ENCODE results near the gene OCIAD1. TPM values are rescaled to one million over a fixed set of nuclear protein-coding genes. Genes with fewer than 3 reads are reported as not detected.

The OCIAD1 gene
- total and polyA plus RNA-seq, 4 donors, result 52.4 to 114 (median 82.6) TPM

DNA sequence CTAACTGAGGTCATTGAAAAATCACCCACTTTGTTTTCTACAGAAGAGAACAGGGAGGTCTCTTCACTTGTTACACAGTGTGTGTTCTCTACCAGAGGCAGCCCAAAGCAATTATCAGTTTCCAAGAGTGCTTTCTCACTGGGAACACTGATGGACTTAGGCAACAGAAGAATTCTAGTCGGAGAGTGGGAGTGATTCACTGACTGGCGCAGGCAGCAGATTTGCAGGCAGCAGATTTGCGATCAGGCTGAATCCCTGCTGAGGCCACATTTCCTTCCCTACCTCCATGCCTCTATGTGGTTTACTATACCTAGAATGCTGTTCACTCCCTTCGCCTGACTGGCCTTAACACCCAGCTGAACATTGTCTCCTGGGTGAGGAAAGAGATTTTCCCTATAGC, 69.1 kb downstream of the OCIAD1 start:
- Histone ChIP-seq H3K27ac (ENCODE audit: low read depth in 1 of 2, low read length in 2 of 2) (no peak overlapping the region), H3K9ac (ENCODE audit: low read depth in 1 of 2, low read length in 2 of 2) (no peak overlapping the region), H3K36me3 (ENCODE audit: control insufficient read depth in 4 of 4, insufficient read depth in 3 of 4, low read depth in 1 of 4, low read length in 3 of 4) (peaks cover 2 to 52% (median 34%) of the 10 kb centered on the region in 4 donors), H3K4me3 (ENCODE audit: low read depth in 1 of 3, low read length in 3 of 3) (no peak overlapping the region), H3K27me3 (ENCODE audit: control insufficient read depth in 4 of 4, insufficient read depth in 4 of 4, low read length in 3 of 4) (no peaks in the 10 kb centered on the region), H3K9me3 (ENCODE audit: control insufficient read depth in 4 of 4, low read length in 3 of 4) (no peaks in the 10 kb centered on the region), H3K4me1 (ENCODE audit: control insufficient read depth in 4 of 4, insufficient read depth in 4 of 4, low read length in 3 of 4) (peaks cover 2 to 10% (median 5%) of the 10 kb centered on the region in 4 donors)
- no peak for DNase-seq (ENCODE audit: low spot score)
- WGBS, result 86% methylated on average over 4 of the region's 4 CpGs
- TF ChIP-seq RXRA (IDR thresholded peaks at IDR 0.05) (no peak), FOXA1 (IDR thresholded peaks at IDR 0.05) (no peak), NR2F2 (IDR thresholded peaks at IDR 0.05) (no peak), SP1 (IDR thresholded peaks at IDR 0.05) (no peak), HNF4A (conservative IDR thresholded peaks at IDR 0.05) (no peak), FOXA2 (IDR thresholded peaks at IDR 0.05) (no peak), TAF1 (conservative IDR thresholded peaks at IDR 0.05) (no peak)
- TF ChIP-seq, protein P1, sequence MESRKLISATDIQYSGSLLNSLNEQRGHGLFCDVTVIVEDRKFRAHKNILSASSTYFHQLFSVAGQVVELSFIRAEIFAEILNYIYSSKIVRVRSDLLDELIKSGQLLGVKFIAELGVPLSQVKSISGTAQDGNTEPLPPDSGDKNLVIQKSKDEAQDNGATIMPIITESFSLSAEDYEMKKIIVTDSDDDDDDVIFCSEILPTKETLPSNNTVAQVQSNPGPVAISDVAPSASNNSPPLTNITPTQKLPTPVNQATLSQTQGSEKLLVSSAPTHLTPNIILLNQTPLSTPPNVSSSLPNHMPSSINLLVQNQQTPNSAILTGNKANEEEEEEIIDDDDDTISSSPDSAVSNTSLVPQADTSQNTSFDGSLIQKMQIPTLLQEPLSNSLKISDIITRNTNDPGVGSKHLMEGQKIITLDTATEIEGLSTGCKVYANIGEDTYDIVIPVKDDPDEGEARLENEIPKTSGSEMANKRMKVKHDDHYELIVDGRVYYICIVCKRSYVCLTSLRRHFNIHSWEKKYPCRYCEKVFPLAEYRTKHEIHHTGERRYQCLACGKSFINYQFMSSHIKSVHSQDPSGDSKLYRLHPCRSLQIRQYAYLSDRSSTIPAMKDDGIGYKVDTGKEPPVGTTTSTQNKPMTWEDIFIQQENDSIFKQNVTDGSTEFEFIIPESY (IDR thresholded peaks at IDR 0.05), result no peak

DNA sequence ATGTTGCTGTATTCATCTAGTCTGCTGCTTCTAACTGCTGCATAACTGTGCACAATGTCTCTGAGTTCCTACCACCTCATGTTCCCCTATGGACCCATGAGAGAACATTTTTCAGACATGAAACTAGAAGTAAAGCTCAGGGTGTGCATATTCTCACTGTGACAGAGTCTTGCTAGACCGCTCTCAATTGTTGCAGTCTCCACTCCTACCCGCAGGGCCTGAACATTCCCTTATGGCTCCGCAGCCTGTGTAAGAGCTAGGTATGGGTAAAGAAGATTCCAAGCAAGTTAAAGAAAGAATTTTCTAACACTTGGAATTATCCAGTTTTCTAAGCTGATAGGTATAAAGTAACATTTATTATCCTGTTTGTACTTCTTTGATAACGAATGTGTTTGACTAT, 70.3 kb downstream of the OCIAD1 start:
- Histone ChIP-seq H3K27me3 (ENCODE audit: control insufficient read depth in 4 of 4, insufficient read depth in 4 of 4, low read length in 3 of 4) (no peaks in the 10 kb centered on the region), H3K9me3 (ENCODE audit: control insufficient read depth in 4 of 4, low read length in 3 of 4) (no peaks in the 10 kb centered on the region), H3K9ac (ENCODE audit: low read depth in 1 of 2, low read length in 2 of 2) (no peak overlapping the region), H3K36me3 (ENCODE audit: control insufficient read depth in 4 of 4, insufficient read depth in 3 of 4, low read depth in 1 of 4, low read length in 3 of 4) (peaks cover 2 to 45% (median 30%) of the 10 kb centered on the region in 4 donors), H3K4me1 (ENCODE audit: control insufficient read depth in 4 of 4, insufficient read depth in 4 of 4, low read length in 3 of 4) (peaks cover 5 to 21% (median 13%) of the 10 kb centered on the region in 4 donors), H3K27ac (ENCODE audit: low read depth in 1 of 2, low read length in 2 of 2) (no peak overlapping the region), H3K4me3 (ENCODE audit: low read depth in 1 of 3, low read length in 3 of 3) (no peak overlapping the region)
- WGBS, result 96% methylated on average over 4 of the region's 4 CpGs
- TF ChIP-seq, protein P1 (IDR thresholded peaks at IDR 0.05), result no peak
- TF ChIP-seq HNF4G (IDR thresholded peaks at IDR 0.05) (no peak), TAF1 (conservative IDR thresholded peaks at IDR 0.05) (no peak), RAD21 (IDR thresholded peaks at IDR 0.05) (no peak), JUND (IDR thresholded peaks at IDR 0.05) (no peak), FOXA2 (IDR thresholded peaks at IDR 0.05) (no peak), EGR1 (IDR thresholded peaks at IDR 0.05; ENCODE audit: low read depth in 2 of 2) (no peak), FOXA1 (IDR thresholded peaks at IDR 0.05) (no peak), SP1 (IDR thresholded peaks at IDR 0.05) (no peak)
- TF ChIP-seq, protein P2, sequence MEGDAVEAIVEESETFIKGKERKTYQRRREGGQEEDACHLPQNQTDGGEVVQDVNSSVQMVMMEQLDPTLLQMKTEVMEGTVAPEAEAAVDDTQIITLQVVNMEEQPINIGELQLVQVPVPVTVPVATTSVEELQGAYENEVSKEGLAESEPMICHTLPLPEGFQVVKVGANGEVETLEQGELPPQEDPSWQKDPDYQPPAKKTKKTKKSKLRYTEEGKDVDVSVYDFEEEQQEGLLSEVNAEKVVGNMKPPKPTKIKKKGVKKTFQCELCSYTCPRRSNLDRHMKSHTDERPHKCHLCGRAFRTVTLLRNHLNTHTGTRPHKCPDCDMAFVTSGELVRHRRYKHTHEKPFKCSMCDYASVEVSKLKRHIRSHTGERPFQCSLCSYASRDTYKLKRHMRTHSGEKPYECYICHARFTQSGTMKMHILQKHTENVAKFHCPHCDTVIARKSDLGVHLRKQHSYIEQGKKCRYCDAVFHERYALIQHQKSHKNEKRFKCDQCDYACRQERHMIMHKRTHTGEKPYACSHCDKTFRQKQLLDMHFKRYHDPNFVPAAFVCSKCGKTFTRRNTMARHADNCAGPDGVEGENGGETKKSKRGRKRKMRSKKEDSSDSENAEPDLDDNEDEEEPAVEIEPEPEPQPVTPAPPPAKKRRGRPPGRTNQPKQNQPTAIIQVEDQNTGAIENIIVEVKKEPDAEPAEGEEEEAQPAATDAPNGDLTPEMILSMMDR (IDR thresholded peaks at IDR 0.05; ENCODE audit: low read depth, low read length, missing input control), result no peak
- DNase-seq (ENCODE audit: low spot score), result no peak

DNA sequence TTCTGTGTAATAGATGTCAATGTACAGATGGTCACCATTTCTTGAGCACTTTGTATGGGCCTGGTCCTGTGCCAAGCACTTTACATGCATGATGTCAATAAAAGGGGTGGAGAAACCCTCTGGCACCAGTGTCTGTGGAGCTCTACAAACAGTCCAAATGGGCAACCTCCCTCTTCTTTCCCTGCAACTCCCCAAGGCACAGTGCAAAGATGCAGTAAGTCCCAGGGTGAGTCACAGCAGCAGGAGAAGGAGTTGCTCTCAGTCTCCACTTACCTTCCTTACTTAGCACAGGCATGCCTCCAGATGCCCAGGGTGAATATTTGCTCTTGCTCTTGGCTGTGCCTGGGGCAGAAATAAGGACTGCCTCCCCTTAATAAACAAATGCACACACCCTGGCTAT, 71.4 kb downstream of the OCIAD1 start:
- Histone ChIP-seq H3K27ac (ENCODE audit: low read depth in 1 of 2, low read length in 2 of 2) (no peak overlapping the region), H3K9me3 (ENCODE audit: control insufficient read depth in 4 of 4, low read length in 3 of 4) (no peaks in the 10 kb centered on the region), H3K27me3 (ENCODE audit: control insufficient read depth in 4 of 4, insufficient read depth in 4 of 4, low read length in 3 of 4) (no peaks in the 10 kb centered on the region), H3K4me1 (ENCODE audit: control insufficient read depth in 4 of 4, insufficient read depth in 4 of 4, low read length in 3 of 4) (peaks cover 7 to 26% (median 16%) of the 10 kb centered on the region in 4 donors), H3K36me3 (ENCODE audit: control insufficient read depth in 4 of 4, insufficient read depth in 3 of 4, low read depth in 1 of 4, low read length in 3 of 4) (peaks cover 2 to 37% (median 22%) of the 10 kb centered on the region in 4 donors), H3K9ac (ENCODE audit: low read depth in 1 of 2, low read length in 2 of 2) (no peak overlapping the region), H3K4me3 (ENCODE audit: low read depth in 1 of 3, low read length in 3 of 3) (no peak overlapping the region)
- no peak for DNase-seq (ENCODE audit: low spot score)
- TF ChIP-seq YY1 (IDR thresholded peaks at IDR 0.05) (no peak), TAF1 (conservative IDR thresholded peaks at IDR 0.05) (no peak), FOXA2 (IDR thresholded peaks at IDR 0.05) (no peak), GABPA (IDR thresholded peaks at IDR 0.05 in 1 of 2, conservative IDR thresholded peaks at IDR 0.05 in 1 of 2) (no peak), NR2F2 (IDR thresholded peaks at IDR 0.05) (no peak), HNF4A (conservative IDR thresholded peaks at IDR 0.05) (no peak), JUND (IDR thresholded peaks at IDR 0.05) (no peak), RXRA (IDR thresholded peaks at IDR 0.05) (no peak), EGR1 (IDR thresholded peaks at IDR 0.05; ENCODE audit: low read depth in 2 of 2) (no peak)
- TF ChIP-seq, protein P3, sequence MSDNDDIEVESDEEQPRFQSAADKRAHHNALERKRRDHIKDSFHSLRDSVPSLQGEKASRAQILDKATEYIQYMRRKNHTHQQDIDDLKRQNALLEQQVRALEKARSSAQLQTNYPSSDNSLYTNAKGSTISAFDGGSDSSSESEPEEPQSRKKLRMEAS (IDR thresholded peaks at IDR 0.05), result no peak
- TF ChIP-seq, protein P2 (IDR thresholded peaks at IDR 0.05; ENCODE audit: low read depth, low read length, missing input control), result no peak
- TF ChIP-seq, protein P4, sequence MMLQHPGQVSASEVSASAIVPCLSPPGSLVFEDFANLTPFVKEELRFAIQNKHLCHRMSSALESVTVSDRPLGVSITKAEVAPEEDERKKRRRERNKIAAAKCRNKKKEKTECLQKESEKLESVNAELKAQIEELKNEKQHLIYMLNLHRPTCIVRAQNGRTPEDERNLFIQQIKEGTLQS (IDR thresholded peaks at IDR 0.05), result no peak

Measured in liver (tissue), 9 donors.